ENCODE data around the gene ZNG1B.
"Not testable (repeated sequence)": the region's sequence is repeated elsewhere in the genome, so short reads cannot be mapped to it uniquely, and the experiment has no call there.

DNA sequence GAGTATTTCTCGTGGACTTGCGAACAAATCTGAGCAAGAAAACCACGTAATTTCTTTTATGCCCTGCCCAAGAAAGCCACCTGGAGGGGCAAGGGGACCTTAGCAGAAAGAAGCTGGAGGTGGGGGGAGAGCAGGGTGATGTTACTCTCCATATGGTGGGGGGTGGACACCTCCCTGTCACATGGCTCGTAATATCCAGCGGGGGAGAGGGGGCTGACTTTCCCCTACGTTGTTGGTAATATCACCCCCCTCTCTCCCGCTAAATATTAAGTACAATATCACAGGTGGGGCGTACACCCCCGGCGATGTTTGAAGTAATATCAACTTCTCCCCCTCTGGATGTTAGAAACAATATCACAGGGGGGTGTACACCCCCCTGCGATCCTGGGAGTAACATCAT, 70.7 kb downstream of the ZNG1B start:
- not testable (repeated sequence) for TF ChIP-seq EZH2 (IDR thresholded peaks at IDR 0.05; ENCODE audit: insufficient read depth, poor library complexity, severe bottlenecking); EZH2phosphoT487 (IDR thresholded peaks at IDR 0.05; ENCODE audit: insufficient read depth, low read depth)

Data from GM23248 (cell line).